GM23338 (cell line): ENCODE measurements around the gene CTNND2. TPM values are rescaled to one million over a fixed set of nuclear protein-coding genes. Genes with fewer than 3 reads are reported as not detected.
A peak's percentile ranks its signal among the peaks of the same experiment; 100 is the strongest.

Source experiments
- ATAC-seq: fragments of 200-7000 bp; cut with Tn5 transposase; 3 replicates; pipeline ENCODE4 v1.9.1; 2020
- DNase-seq: peaks from one replicate; pipeline ENCODE4 v3.0.0-alpha.2; 2015; ENCODE audit warnings: low spot score
- H2AFZ ChIP-seq: fragments of 200-600 bp; sonication (generic); 2 replicates; pipeline ENCODE4 v1.8.0; 2016; ENCODE audit warnings: antibody characterized with exemption, mild to moderate bottlenecking, moderate library complexity
- H3F3A ChIP-seq: fragments of 200-600 bp; sonication (generic); replicated peaks from 2 replicates; pipeline ENCODE4 v1.8.0; 2017; ENCODE audit warnings: antibody characterized with exemption, mixed run types, low read depth
- H3K27ac ChIP-seq: fragments of 200-600 bp; sonication (generic); 2 replicates; pipeline ENCODE4 v1.6.1; 2016; ENCODE audit warnings: low read depth
- H3K27me3 ChIP-seq: fragments of 200-600 bp; sonication (generic); 2 replicates; pipeline ENCODE4 v1.8.0; 2016; ENCODE audit warnings: mild to moderate bottlenecking, mixed run types, moderate library complexity; ENCODE audit not compliant: insufficient read depth
- H3K36me3 ChIP-seq: fragments of 200-600 bp; sonication (generic); 2 replicates; pipeline ENCODE4 v1.8.0; 2016; ENCODE audit warnings: mild to moderate bottlenecking; ENCODE audit not compliant: insufficient read depth
- H3K4me1 ChIP-seq: fragments of 200-600 bp; sonication (generic); 2 replicates; pipeline ENCODE4 v1.8.0; 2016; ENCODE audit warnings: mild to moderate bottlenecking, moderate library complexity; ENCODE audit not compliant: insufficient read depth
- H3K4me2 ChIP-seq: fragments of 200-600 bp; sonication (generic); 2 replicates; pipeline ENCODE4 v1.7.1; 2017; ENCODE audit warnings: mixed run types
- H3K4me3 ChIP-seq: fragments of 200-600 bp; sonication (generic); 2 replicates; pipeline ENCODE4 v1.6.1; 2016; ENCODE audit warnings: mixed run types
- H3K79me2 ChIP-seq: fragments of 200-600 bp; sonication (generic); replicated peaks from 2 replicates; pipeline ENCODE4 v1.8.0; 2017; ENCODE audit warnings: mild to moderate bottlenecking; ENCODE audit not compliant: insufficient read depth
- H3K9me2 ChIP-seq: fragments of 200-600 bp; sonication (generic); 2 replicates; pipeline ENCODE4 v1.8.0; 2017; ENCODE audit not compliant: insufficient read depth
- H4K20me1 ChIP-seq: fragments of 200-600 bp; sonication (generic); replicated peaks from 2 replicates; pipeline ENCODE4 v1.8.0; 2017; ENCODE audit warnings: mild to moderate bottlenecking; ENCODE audit not compliant: insufficient read depth
- H3K27ac Mint-ChIP-seq: 2 replicates; pipeline ENCODE4 v1.8.0; 2020; ENCODE audit warnings: inconsistent platforms, mild to moderate bottlenecking, moderate library complexity, mixed read lengths
- H3K27me3 Mint-ChIP-seq: 3 replicates; pipeline ENCODE4 v1.8.0; 2022; ENCODE audit warnings: low read depth, mild to moderate bottlenecking, moderate library complexity, mixed read lengths, inconsistent platforms; ENCODE audit not compliant: insufficient read depth, poor library complexity
- H3K36me3 Mint-ChIP-seq: 3 replicates; pipeline ENCODE4 v1.8.0; 2021; ENCODE audit warnings: low read depth, mild to moderate bottlenecking, inconsistent platforms, moderate library complexity, mixed read lengths
- H3K4me1 Mint-ChIP-seq: 3 replicates; pipeline ENCODE4 v1.8.0; 2020; ENCODE audit warnings: mild to moderate bottlenecking, inconsistent platforms, mixed read lengths
- H3K4me3 Mint-ChIP-seq: 3 replicates; pipeline ENCODE4 v1.8.0; 2021; ENCODE audit warnings: moderate library complexity, mild to moderate bottlenecking, inconsistent platforms, mixed read lengths
- H3K9me3 Mint-ChIP-seq: 3 replicates; pipeline ENCODE4 v1.8.0; 2020; ENCODE audit warnings: moderate library complexity, mild to moderate bottlenecking, inconsistent platforms, mixed read lengths
- CREB1 ChIP-seq: fragments of 250-450 bp; sonication (Bioruptor Pico); IDR thresholded peaks from 2 replicates; pipeline ENCODE4 v1.5.0; 2020; ENCODE audit warnings: low read depth, mild to moderate bottlenecking, moderate library complexity
- CTCF ChIP-seq, 2 experiments: fragments of 200-600 bp in 1 of 2; sonication (generic) in 1 of 2; conservative IDR thresholded peaks; 2 replicates each; pipeline versions ENCODE4 v1.5.1 to v1.6.1; 2016 to 2017; ENCODE audit warnings: antibody characterized with exemption in 2 of 2, low read depth in 2 of 2, mild to moderate bottlenecking in 2 of 2, moderate library complexity in 1 of 2
- ETS1 ChIP-seq: IDR thresholded peaks from 2 replicates; pipeline ENCODE4 v1.6.1; 2016; ENCODE audit warnings: antibody characterized with exemption
- EZH2phosphoT487 ChIP-seq: fragments of 200-600 bp; sonication (generic); IDR thresholded peaks from one replicate; pipeline ENCODE4 v1.8.1; 2018; ENCODE audit warnings: antibody characterized with exemption; ENCODE audit not compliant: unreplicated experiment
- JUNB ChIP-seq: IDR thresholded peaks from one replicate; pipeline ENCODE4 v1.6.1; 2016; ENCODE audit warnings: antibody characterized with exemption; ENCODE audit not compliant: unreplicated experiment
- NANOG ChIP-seq: IDR thresholded peaks from 2 replicates; pipeline ENCODE4 v1.6.1; 2016; ENCODE audit warnings: antibody characterized with exemption, borderline replicate concordance
- POLR2AphosphoS5 ChIP-seq: IDR thresholded peaks from 2 replicates; pipeline ENCODE4 v1.6.1; 2016; ENCODE audit warnings: antibody characterized with exemption, low read depth
- REST ChIP-seq: IDR thresholded peaks from one replicate; pipeline ENCODE4 v1.6.1; 2018; ENCODE audit warnings: antibody characterized with exemption; ENCODE audit not compliant: unreplicated experiment
- STAT1 ChIP-seq: IDR thresholded peaks from one replicate; pipeline ENCODE4 v1.6.1; 2016; ENCODE audit warnings: antibody characterized with exemption; ENCODE audit not compliant: unreplicated experiment
- ZNF114 ChIP-seq: fragments of 250-450 bp; sonication (Bioruptor Pico); IDR thresholded peaks from 2 replicates; pipeline ENCODE4 v1.5.0; 2020; ENCODE audit warnings: mild to moderate bottlenecking, moderate library complexity
- ZNF331 ChIP-seq: fragments of 250-450 bp; sonication (Bioruptor Pico); IDR thresholded peaks from 2 replicates; pipeline ENCODE4 v1.5.0; 2020; ENCODE audit warnings: low read depth, mild to moderate bottlenecking, moderate library complexity
- polyA plus RNA-seq: library from polyadenylated mRNA; unstranded; fragments of >200 nt; fragmentation: Nextera tagmentation; extraction: Ambion mirVana; gene quantifications from 2 replicates; pipeline ENCODE4 v1.2.1, GENCODE V29; 2016
- total RNA-seq: library from RNA; depleted of rRNA; stranded (reverse); fragments of >200 nt; shearing (Covaris generic); gene quantifications from 2 replicates; pipeline ENCODE4 v1.2.3, GENCODE V29; 2014

CTNND2 gene
- total and polyA plus RNA-seq, 2 experiments from 2014 or later = 5.1 to 7.0 TPM

- no peak for TF ChIP-seq ETS1
- no peak for TF ChIP-seq JUNB
- TF ChIP-seq CREB1 (CRISPR knock-in tag) = no peak
- TF ChIP-seq NANOG = no peak
- TF ChIP-seq REST = no peak
- no peak for TF ChIP-seq ZNF114 (CRISPR knock-in tag)
- no peak for TF ChIP-seq ZNF331 (CRISPR knock-in tag)
- no peak for ATAC-seq
- no peaks in the 10 kb centered on the region for H3K36me3 Mint-ChIP-seq
These were observed 357.1 kb downstream of the CTNND2 start for GRCh38 chr5:11547140-11547539.

GRCh38 chr5:11540112-11540511 lies 364.1 kb downstream of the CTNND2 start:
- H3K4me2 ChIP-seq = no peak overlapping the region
- H3F3A ChIP-seq = no peaks in the 10 kb centered on the region
- no peak overlapping the region for H3K4me3 Mint-ChIP-seq
- H3K27me3 Mint-ChIP-seq = no peaks in the 10 kb centered on the region
- H3K27ac ChIP-seq = no peak overlapping the region
- no peaks in the 10 kb centered on the region for H3K4me1 ChIP-seq
- no peaks in the 10 kb centered on the region for H3K27me3 ChIP-seq
- ATAC-seq (peak; percentile 50), DNase-seq (peak; percentile 16)
- H3K9me2 ChIP-seq = no peaks in the 10 kb centered on the region
- H4K20me1 ChIP-seq = no peaks in the 10 kb centered on the region
- H3K79me2 ChIP-seq = no peaks in the 10 kb centered on the region
- H3K36me3 Mint-ChIP-seq = no peaks in the 10 kb centered on the region
- H3K4me3 ChIP-seq = no peak overlapping the region
- no peaks in the 10 kb centered on the region for H3K36me3 ChIP-seq
- no peaks in the 10 kb centered on the region; the same call in 2 of the 3 replicates for H3K9me3 Mint-ChIP-seq
- no peak overlapping the region for H2AFZ ChIP-seq
- no peak for TF ChIP-seq STAT1
- no peak for TF ChIP-seq POLR2AphosphoS5
- no peak for TF ChIP-seq JUNB
- no peak for TF ChIP-seq CTCF (conservative IDR thresholded peaks at IDR 0.05; ENCODE audit: low read depth in 2 of 2)
- TF ChIP-seq EZH2phosphoT487 = no peak
- TF ChIP-seq CREB1 (CRISPR knock-in tag) = no peak
- no peak overlapping the region for H3K27ac Mint-ChIP-seq
- H3K4me1 Mint-ChIP-seq = peaks cover 9% of the 10 kb centered on the region; the same call in 2 of the 3 replicates

More at GRCh38 chr5:11547140-11547539, 357.1 kb downstream of the CTNND2 start:
- no peaks in the 10 kb centered on the region for H3K27me3 ChIP-seq
- no peaks in the 10 kb centered on the region for H3K9me3 Mint-ChIP-seq
- H4K20me1 ChIP-seq = no peaks in the 10 kb centered on the region
- no peak overlapping the region for H3K27ac ChIP-seq
- no peaks in the 10 kb centered on the region for H3K36me3 ChIP-seq
- no peaks in the 10 kb centered on the region for H3K27me3 Mint-ChIP-seq
- H3K4me1 Mint-ChIP-seq = no peaks in the 10 kb centered on the region
- H3K4me3 ChIP-seq = no peak overlapping the region
- no peaks in the 10 kb centered on the region for H3K9me2 ChIP-seq
- no peaks in the 10 kb centered on the region for H3K79me2 ChIP-seq
- H3F3A ChIP-seq = no peaks in the 10 kb centered on the region
- H2AFZ ChIP-seq = no peak overlapping the region
- H3K4me2 ChIP-seq = no peak overlapping the region
- H3K4me1 ChIP-seq = no peaks in the 10 kb centered on the region
- H3K27ac Mint-ChIP-seq = no peak overlapping the region
- no peak for DNase-seq
- H3K4me3 Mint-ChIP-seq = no peak overlapping the region
